NCI-H510A (cell line): ENCODE results near the gene ESPN.
"Not testable (repeated sequence)": the region's sequence is repeated elsewhere in the genome, so short reads cannot be mapped to it uniquely, and the experiment has no call there.

Experiments used
- DNase-seq: peaks from one replicate; lab custom pipeline; 2025; lab: John Stamatoyannopoulos, UW

ESPN gene

GRCh38 chr1:6427441-6428390 is 3.1 kb downstream of the ESPN start:
- DNase-seq, result no peak

- not testable (repeated sequence) for DNase-seq
These were observed 3.9 kb downstream of the ESPN start for GRCh38 chr1:6428453-6428852.

- not testable (repeated sequence) for DNase-seq
These were observed 5.3 kb downstream of the ESPN start for GRCh38 chr1:6429660-6430411.

- DNase-seq, result not testable (repeated sequence)
These were observed 7.3 kb downstream of the ESPN start for GRCh38 chr1:6431645-6432579.

GRCh38 chr1:6434186-6434585 is 9.6 kb downstream of the ESPN start:
- no peak for DNase-seq

- no peak for DNase-seq
These were observed 10.6 kb downstream of the ESPN start for GRCh38 chr1:6435129-6435528.

- no peak for DNase-seq
These were observed 11.0 kb downstream of the ESPN start for GRCh38 chr1:6435547-6435946.

- not testable (repeated sequence) for DNase-seq
These were observed 11.7 kb downstream of the ESPN start for GRCh38 chr1:6436277-6436676.

- DNase-seq, result peak; percentile 58
These were observed 12.6 kb downstream of the ESPN start for GRCh38 chr1:6437012-6437700.

- DNase-seq, result peak; percentile 73
These were observed 13.5 kb downstream of the ESPN start for GRCh38 chr1:6438047-6438525.

- peak; percentile 73 for DNase-seq
These were observed 15.9 kb downstream of the ESPN start for GRCh38 chr1:6440198-6441126.

- DNase-seq, result no peak
These were observed 17.0 kb downstream of the ESPN start for GRCh38 chr1:6441586-6441985.

GRCh38 chr1:6443339-6444115 is 19.0 kb downstream of the ESPN start:
- DNase-seq, result no peak

- DNase-seq, result no peak
These were observed 19.8 kb downstream of the ESPN start for GRCh38 chr1:6444377-6444776.

GRCh38 chr1:6445062-6445763 is 20.6 kb downstream of the ESPN start:
- DNase-seq, result peak; percentile 62

GRCh38 chr1:6445929-6446328 is 21.4 kb downstream of the ESPN start:
- not testable (repeated sequence) for DNase-seq

GRCh38 chr1:6446665-6447015 is 22.1 kb downstream of the ESPN start:
- no peak for DNase-seq

GRCh38 chr1:6447016-6447817 is 22.6 kb downstream of the ESPN start:
- DNase-seq, result peak; percentile 72
